ENCODE data around the gene COL13A1. TPM values are rescaled to one million over a fixed set of nuclear protein-coding genes. Genes with fewer than 3 reads are reported as not detected.

COL13A1 gene
- total and polyA plus RNA-seq, 2 donors (not counting 1 experiment from before 2014, with no cell fraction given): 5.7 to 7.4 TPM

DNA sequence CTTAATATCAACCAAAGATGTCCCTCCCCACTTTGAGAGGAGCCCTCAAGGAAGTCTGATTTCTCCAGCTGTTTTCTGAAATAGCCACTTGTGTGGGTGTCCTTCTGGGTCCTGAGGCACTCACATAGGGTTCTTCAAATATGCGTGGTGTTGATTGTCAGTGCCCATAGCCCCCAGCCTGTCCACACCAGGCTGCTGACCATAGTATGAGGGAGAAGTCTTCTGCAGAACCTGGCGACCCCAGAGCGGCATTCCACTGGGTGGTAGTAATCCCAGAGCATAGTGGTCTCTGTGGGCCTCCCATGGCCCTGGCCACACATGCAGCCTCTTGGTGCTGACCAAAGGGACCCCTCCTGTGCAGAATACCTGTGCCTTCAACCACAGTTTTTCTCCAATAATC is 168.3 kb downstream of the COL13A1 start:
- Histone ChIP-seq H2AFZ (ENCODE audit: low read length) (no peak overlapping the region), H3K4me3 (replicated peaks in 1 of 4; ENCODE audit: control extremely low read depth in 1 of 4, insufficient read depth in 1 of 4, low read depth in 3 of 4, low read length in 4 of 4) (no peak overlapping the region), H3K36me3 (ENCODE audit: control insufficient read depth, insufficient read depth, low read length) (no peaks in the 10 kb centered on the region), H3K27me3 (ENCODE audit: control insufficient read depth, insufficient read depth, low read length) (peaks cover 6% of the 10 kb centered on the region), H3K9ac (ENCODE audit: insufficient read depth, low read length) (no peak overlapping the region), H4K20me1 (ENCODE audit: control insufficient read depth, extremely low read depth, insufficient read depth, low read length) (no peaks in the 10 kb centered on the region), H3K79me2 (ENCODE audit: control insufficient read depth, insufficient read depth, low read length) (no peaks in the 10 kb centered on the region), H3K4me1 (ENCODE audit: control insufficient read depth, extremely low read depth, insufficient read depth, low read length) (peaks cover 13% of the 10 kb centered on the region), H3K9me3 (ENCODE audit: control insufficient read depth, insufficient read depth, low read depth, low read length) (no peaks in the 10 kb centered on the region), H3K27ac (ENCODE audit: insufficient read depth, low read length) (no peak overlapping the region), H3K4me2 (ENCODE audit: extremely low read depth, insufficient read depth, low read length) (no peak overlapping the region)
- TF ChIP-seq EZH2 (IDR thresholded peaks at IDR 0.05; ENCODE audit: low read length, missing control alignments): no peak
- TF ChIP-seq, protein P1, sequence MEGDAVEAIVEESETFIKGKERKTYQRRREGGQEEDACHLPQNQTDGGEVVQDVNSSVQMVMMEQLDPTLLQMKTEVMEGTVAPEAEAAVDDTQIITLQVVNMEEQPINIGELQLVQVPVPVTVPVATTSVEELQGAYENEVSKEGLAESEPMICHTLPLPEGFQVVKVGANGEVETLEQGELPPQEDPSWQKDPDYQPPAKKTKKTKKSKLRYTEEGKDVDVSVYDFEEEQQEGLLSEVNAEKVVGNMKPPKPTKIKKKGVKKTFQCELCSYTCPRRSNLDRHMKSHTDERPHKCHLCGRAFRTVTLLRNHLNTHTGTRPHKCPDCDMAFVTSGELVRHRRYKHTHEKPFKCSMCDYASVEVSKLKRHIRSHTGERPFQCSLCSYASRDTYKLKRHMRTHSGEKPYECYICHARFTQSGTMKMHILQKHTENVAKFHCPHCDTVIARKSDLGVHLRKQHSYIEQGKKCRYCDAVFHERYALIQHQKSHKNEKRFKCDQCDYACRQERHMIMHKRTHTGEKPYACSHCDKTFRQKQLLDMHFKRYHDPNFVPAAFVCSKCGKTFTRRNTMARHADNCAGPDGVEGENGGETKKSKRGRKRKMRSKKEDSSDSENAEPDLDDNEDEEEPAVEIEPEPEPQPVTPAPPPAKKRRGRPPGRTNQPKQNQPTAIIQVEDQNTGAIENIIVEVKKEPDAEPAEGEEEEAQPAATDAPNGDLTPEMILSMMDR (conservative IDR thresholded peaks at IDR 0.05 in 1 of 2, IDR thresholded peaks at IDR 0.05 in 1 of 2; ENCODE audit: low read depth in 1 of 2, low read length in 2 of 2): no peak
- no peak for DNase-seq (ENCODE audit: low read depth in 2 of 2)

DNA sequence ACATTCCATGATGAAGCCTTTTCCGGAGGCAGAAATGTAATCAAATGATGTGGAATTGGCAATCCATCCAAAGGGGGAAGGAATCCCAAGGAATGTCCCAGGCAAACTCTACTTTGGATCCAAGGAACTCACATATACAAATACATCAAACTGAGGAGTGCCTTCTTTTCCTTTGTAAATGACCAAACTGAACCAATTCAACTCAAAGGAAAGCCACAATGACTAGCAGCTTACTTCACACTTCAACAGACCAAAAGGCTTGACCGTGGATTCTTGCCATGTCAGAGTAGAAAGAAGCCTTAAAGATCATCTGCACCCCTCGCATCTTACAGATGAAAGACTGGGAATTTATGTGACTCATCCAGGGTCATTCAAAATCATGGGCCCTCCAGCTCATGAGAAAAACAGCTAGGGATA is 171.3 kb downstream of the COL13A1 start:
- Histone ChIP-seq H3K36me3 (ENCODE audit: control insufficient read depth, insufficient read depth, low read length) (no peaks in the 10 kb centered on the region), H2AFZ (ENCODE audit: low read length) (no peak overlapping the region), H3K9me3 (ENCODE audit: control insufficient read depth, insufficient read depth, low read depth, low read length) (no peaks in the 10 kb centered on the region), H3K27me3 (ENCODE audit: control insufficient read depth, insufficient read depth, low read length) (peaks cover 8% of the 10 kb centered on the region), H3K9ac (ENCODE audit: insufficient read depth, low read length) (no peak overlapping the region), H3K4me3 (replicated peaks in 1 of 4; ENCODE audit: control extremely low read depth in 1 of 4, insufficient read depth in 1 of 4, low read depth in 3 of 4, low read length in 4 of 4) (no peak overlapping the region), H3K4me2 (ENCODE audit: extremely low read depth, insufficient read depth, low read length) (peak overlapping the region; percentile 75), H3K4me1 (ENCODE audit: control insufficient read depth, extremely low read depth, insufficient read depth, low read length) (peaks cover 11% of the 10 kb centered on the region), H3K79me2 (ENCODE audit: control insufficient read depth, insufficient read depth, low read length) (no peaks in the 10 kb centered on the region), H3K27ac (ENCODE audit: insufficient read depth, low read length) (peak overlapping the region; percentile 53), H4K20me1 (ENCODE audit: control insufficient read depth, extremely low read depth, insufficient read depth, low read length) (no peaks in the 10 kb centered on the region)
- DNase-seq (ENCODE audit: low read depth in 2 of 2): peak; percentile 42 to 76
- TF ChIP-seq, protein P1 (conservative IDR thresholded peaks at IDR 0.05 in 1 of 2, IDR thresholded peaks at IDR 0.05 in 1 of 2; ENCODE audit: low read depth in 1 of 2, low read length in 2 of 2): no peak
- TF ChIP-seq EZH2 (IDR thresholded peaks at IDR 0.05; ENCODE audit: low read length, missing control alignments): no peak

DNA sequence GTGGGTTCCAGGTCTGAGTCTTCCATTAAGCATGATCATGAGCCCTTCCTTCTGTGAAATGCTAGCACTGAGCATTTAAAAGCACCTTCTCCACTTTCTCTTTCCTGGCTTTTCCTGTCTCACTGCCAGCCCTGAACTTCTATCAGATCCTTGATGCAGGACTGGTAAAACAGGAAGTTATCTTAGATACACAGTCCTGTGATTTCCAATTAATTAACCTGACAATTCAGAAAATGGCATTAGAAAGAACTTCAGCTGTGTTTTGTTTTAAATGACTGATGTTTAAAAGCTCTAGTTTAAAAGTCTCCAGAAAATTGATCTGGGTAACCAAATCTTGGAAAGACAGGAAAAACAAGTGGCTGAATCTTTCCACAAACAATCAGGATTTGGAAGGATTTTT is 172.0 kb downstream of the COL13A1 start:
- no peak for DNase-seq (ENCODE audit: low read depth in 2 of 2)
- Histone ChIP-seq H3K79me2 (ENCODE audit: control insufficient read depth, insufficient read depth, low read length) (no peaks in the 10 kb centered on the region), H3K27ac (ENCODE audit: insufficient read depth, low read length) (peak overlapping the region; percentile 22), H4K20me1 (ENCODE audit: control insufficient read depth, extremely low read depth, insufficient read depth, low read length) (no peaks in the 10 kb centered on the region), H3K4me3 (replicated peaks in 1 of 4; ENCODE audit: control extremely low read depth in 1 of 4, insufficient read depth in 1 of 4, low read depth in 3 of 4, low read length in 4 of 4) (no peak overlapping the region), H3K9me3 (ENCODE audit: control insufficient read depth, insufficient read depth, low read depth, low read length) (no peaks in the 10 kb centered on the region), H3K4me1 (ENCODE audit: control insufficient read depth, extremely low read depth, insufficient read depth, low read length) (peaks cover 11% of the 10 kb centered on the region), H3K4me2 (ENCODE audit: extremely low read depth, insufficient read depth, low read length) (peak overlapping the region; percentile 75), H3K27me3 (ENCODE audit: control insufficient read depth, insufficient read depth, low read length) (peaks cover 10% of the 10 kb centered on the region), H2AFZ (ENCODE audit: low read length) (no peak overlapping the region), H3K9ac (ENCODE audit: insufficient read depth, low read length) (no peak overlapping the region), H3K36me3 (ENCODE audit: control insufficient read depth, insufficient read depth, low read length) (no peaks in the 10 kb centered on the region)
- TF ChIP-seq, protein P1 (conservative IDR thresholded peaks at IDR 0.05 in 1 of 2, IDR thresholded peaks at IDR 0.05 in 1 of 2; ENCODE audit: low read depth in 1 of 2, low read length in 2 of 2): no peak
- TF ChIP-seq EZH2 (IDR thresholded peaks at IDR 0.05; ENCODE audit: low read length, missing control alignments): no peak
